ENCODE results near the gene GREB1L. TPM values are rescaled to one million over a fixed set of nuclear protein-coding genes. Genes with fewer than 3 reads are reported as not detected.
"Not testable (repeated sequence)": the region's sequence is repeated elsewhere in the genome, so short reads cannot be mapped to it uniquely, and the experiment has no call there.

Gene GREB1L
- total RNA-seq, 2 experiments from 2014 or later = not detected

DNA sequence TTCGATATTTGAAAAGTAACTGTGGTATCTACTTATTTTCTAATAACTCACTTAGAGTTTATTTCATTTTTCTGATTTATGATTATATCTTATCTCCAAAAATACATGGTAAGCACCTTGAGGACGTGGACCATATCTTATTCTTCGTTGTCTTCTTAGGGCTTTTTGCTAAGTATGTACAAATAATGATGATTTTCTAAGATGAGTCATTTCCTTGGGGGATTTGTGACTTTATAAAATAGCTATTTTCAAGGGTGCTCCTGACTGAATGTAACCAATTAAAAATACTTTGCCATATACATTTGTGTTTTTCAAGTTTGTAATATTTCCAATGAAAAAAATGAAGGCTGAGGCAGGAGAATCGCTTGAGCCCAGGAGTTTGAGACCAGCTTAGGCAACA is 56.3 kb downstream of the GREB1L start:
- intact Hi-C loops (cut with micrococcal nuclease) = no loop called here
- POLR2A ChIA-PET = no interaction called here
- no peak for DNase-seq
- CTCF ChIA-PET = no interaction called here
- no peak overlapping the region for H3K27ac Mint-ChIP-seq
- H3K4me3 Mint-ChIP-seq = no peak overlapping the region
- no peaks in the 10 kb centered on the region for H3K4me1 Mint-ChIP-seq (ENCODE audit: low read depth)
- H3K36me3 Mint-ChIP-seq = no peaks in the 10 kb centered on the region
- peaks cover 1% of the 10 kb centered on the region for H3K27me3 Mint-ChIP-seq
- no peaks in the 10 kb centered on the region for H3K9me3 Mint-ChIP-seq

DNA sequence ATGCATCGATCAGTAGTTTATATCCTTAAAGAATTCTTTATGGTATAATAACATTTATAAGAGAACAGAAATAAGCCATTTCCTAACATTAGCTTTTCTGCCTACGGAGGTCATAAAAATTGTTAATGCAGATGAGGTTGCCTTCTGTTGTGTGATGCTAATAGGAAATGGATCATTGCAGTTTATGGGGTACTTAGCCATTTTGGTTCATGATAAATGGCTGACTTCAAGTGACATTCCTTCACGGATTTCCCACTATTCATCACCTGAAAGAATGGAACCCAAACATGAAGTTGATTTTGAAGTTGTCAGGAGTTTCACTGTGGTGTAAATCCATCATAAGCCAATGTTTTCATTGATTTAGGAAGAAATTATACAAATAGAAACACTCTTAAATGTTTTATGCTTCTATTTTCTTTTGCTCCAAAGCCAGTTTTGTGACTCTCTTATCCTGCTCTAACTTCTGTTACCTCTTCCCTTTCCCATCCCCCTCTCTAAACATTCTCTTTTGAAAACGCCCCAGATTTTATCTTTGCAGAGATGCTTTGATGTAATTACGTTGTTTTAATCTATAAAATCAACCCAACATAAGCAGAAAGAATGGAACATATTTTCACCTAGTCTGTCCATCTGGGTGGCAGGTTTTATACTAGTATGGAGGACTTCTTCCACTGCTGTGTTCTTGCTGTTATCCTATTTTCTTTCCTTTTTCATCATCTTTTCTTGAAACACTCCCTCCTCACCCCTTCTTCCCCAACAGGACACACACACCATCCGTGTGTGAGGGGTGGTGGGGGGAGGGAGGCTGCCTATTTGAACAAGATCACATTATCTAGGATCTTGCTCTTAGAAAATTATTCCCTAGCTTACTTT is 58.2 kb downstream of the GREB1L start:
- ChIA-PET POLR2A (no interaction called here), CTCF (no interaction called here)
- intact Hi-C loops (cut with micrococcal nuclease) = no loop called here
- Mint-ChIP-seq H3K36me3 (no peaks in the 10 kb centered on the region), H3K9me3 (no peaks in the 10 kb centered on the region), H3K27ac (no peak overlapping the region), H3K27me3 (peaks cover 3% of the 10 kb centered on the region), H3K4me3 (no peak overlapping the region), H3K4me1 (ENCODE audit: low read depth) (no peaks in the 10 kb centered on the region)
- no peak for DNase-seq

- no peak for DNase-seq
- no peaks in the 10 kb centered on the region for H3K9me3 Mint-ChIP-seq
- intact Hi-C loops (cut with micrococcal nuclease) = no loop called here
- no peak overlapping the region for H3K4me3 Mint-ChIP-seq
- no peaks in the 10 kb centered on the region for H3K36me3 Mint-ChIP-seq
- H3K27ac Mint-ChIP-seq = no peak overlapping the region
- ChIA-PET CTCF (no interaction called here), POLR2A (no interaction called here)
- H3K27me3 Mint-ChIP-seq = peaks cover 4% of the 10 kb centered on the region
- no peaks in the 10 kb centered on the region for H3K4me1 Mint-ChIP-seq (ENCODE audit: low read depth)
Measured at GRCh38 chr18:21300908-21301200, 58.8 kb downstream of the GREB1L start.

- H3K27me3 Mint-ChIP-seq = peaks cover 4% of the 10 kb centered on the region
- H3K27ac Mint-ChIP-seq = no peak overlapping the region
- POLR2A ChIA-PET = no interaction called here
- H3K4me1 Mint-ChIP-seq (ENCODE audit: low read depth) = no peaks in the 10 kb centered on the region
- H3K4me3 Mint-ChIP-seq = no peak overlapping the region
- H3K36me3 Mint-ChIP-seq = no peaks in the 10 kb centered on the region
- no peak for DNase-seq
- no peaks in the 10 kb centered on the region for H3K9me3 Mint-ChIP-seq
- CTCF ChIA-PET = no interaction called here
- intact Hi-C loops (cut with micrococcal nuclease) = no loop called here
Measured at GRCh38 chr18:21303445-21303844, 61.4 kb downstream of the GREB1L start.

DNA sequence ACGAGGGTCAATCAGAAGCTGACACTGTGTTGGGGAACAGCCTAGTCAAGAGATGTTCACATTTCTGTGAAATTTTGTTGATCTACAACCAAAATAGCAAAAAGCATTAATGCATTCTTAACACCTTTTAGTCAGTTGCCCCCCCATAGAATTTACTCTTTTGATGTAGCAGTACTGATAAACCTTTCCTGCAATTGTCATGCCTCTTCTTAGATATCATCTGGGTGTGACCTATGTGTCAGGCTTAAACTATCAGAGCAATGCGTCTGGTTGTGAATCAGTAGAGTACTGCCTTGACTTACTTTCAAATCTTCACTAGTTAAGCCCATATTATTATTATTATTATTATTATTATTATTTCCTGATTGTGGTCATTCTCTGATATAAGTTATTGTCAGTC is 61.9 kb downstream of the GREB1L start:
- intact Hi-C loops (cut with micrococcal nuclease) = no loop called here
- CTCF ChIA-PET = no interaction called here
- H3K27me3 Mint-ChIP-seq = peaks cover 4% of the 10 kb centered on the region

DNA sequence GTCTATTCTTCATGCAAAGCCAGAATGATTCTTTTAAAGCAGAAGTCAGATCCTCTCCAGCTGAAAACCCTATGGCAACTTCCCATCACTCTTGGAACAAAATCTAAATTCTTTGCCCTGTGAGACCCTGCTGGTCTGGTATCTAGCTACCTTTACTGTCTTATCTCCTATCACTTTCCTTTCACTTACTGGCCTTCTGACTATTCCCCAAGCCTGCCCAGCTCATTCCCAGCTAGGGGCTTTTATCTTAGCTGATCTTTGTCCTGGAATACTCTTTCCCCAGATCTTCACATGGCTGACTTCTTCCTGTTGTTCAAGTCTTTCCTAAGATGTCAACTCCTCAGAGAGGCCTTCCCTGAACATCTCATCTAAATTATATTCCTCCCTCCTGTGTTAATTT is 63.6 kb downstream of the GREB1L start:
- Mint-ChIP-seq H3K27ac (no peak overlapping the region), H3K27me3 (peaks cover 3% of the 10 kb centered on the region), H3K4me1 (ENCODE audit: low read depth) (no peaks in the 10 kb centered on the region), H3K36me3 (no peaks in the 10 kb centered on the region), H3K9me3 (no peaks in the 10 kb centered on the region), H3K4me3 (no peak overlapping the region)
- no peak for DNase-seq
- ChIA-PET CTCF (no interaction called here), POLR2A (no interaction called here)
- intact Hi-C loops (cut with micrococcal nuclease) = no loop called here

More for the DNA sequence above, 61.9 kb downstream of the GREB1L start:
- Mint-ChIP-seq H3K36me3 (no peaks in the 10 kb centered on the region), H3K4me3 (no peak overlapping the region), H3K9me3 (no peaks in the 10 kb centered on the region), H3K4me1 (ENCODE audit: low read depth) (no peaks in the 10 kb centered on the region), H3K27ac (no peak overlapping the region)
- POLR2A ChIA-PET = no interaction called here
- no peak for DNase-seq

GRCh38 chr18:21306368-21306767 is 64.3 kb downstream of the GREB1L start:
- H3K27ac Mint-ChIP-seq = no peak overlapping the region
- ChIA-PET POLR2A (no interaction called here), CTCF (no interaction called here)
- H3K27me3 Mint-ChIP-seq = peaks cover 3% of the 10 kb centered on the region
- no peaks in the 10 kb centered on the region for H3K36me3 Mint-ChIP-seq
- H3K4me1 Mint-ChIP-seq (ENCODE audit: low read depth) = no peaks in the 10 kb centered on the region
- DNase-seq = no peak
- H3K9me3 Mint-ChIP-seq = no peaks in the 10 kb centered on the region
- no peak overlapping the region for H3K4me3 Mint-ChIP-seq
- intact Hi-C loops (cut with micrococcal nuclease) = no loop called here

GRCh38 chr18:21307578-21307977 is 65.5 kb downstream of the GREB1L start:
- intact Hi-C loops (cut with micrococcal nuclease) = no loop called here
- POLR2A ChIA-PET = no interaction called here
- Mint-ChIP-seq H3K27me3 (peaks cover 3% of the 10 kb centered on the region), H3K4me3 (no peak overlapping the region), H3K9me3 (no peaks in the 10 kb centered on the region), H3K27ac (no peak overlapping the region), H3K36me3 (no peaks in the 10 kb centered on the region), H3K4me1 (ENCODE audit: low read depth) (no peaks in the 10 kb centered on the region)
- DNase-seq = no peak
- CTCF ChIA-PET = no interaction called here

DNA sequence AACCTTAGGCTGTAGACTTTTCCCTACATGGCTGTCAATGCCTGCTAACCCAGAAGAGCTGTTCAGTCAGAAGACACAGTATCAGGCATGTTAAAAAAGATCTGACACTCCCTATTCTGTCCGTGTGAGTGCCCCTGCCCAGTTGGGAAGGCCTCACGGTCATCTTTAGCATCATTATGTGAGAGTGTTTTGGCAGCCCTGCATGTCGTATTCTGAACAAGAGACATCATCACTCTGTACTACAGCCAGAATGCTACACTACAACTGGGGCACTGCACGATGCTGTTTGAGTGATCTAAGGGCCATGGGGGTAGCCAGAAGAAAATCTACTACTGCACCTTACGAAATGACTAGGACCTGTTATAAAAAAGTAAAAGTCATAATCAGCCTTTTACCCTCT is 67.2 kb downstream of the GREB1L start:
- CTCF ChIA-PET = no interaction called here
- POLR2A ChIA-PET = no interaction called here
- Mint-ChIP-seq H3K27me3 (peaks cover 3% of the 10 kb centered on the region), H3K36me3 (no peaks in the 10 kb centered on the region), H3K4me3 (no peak overlapping the region), H3K9me3 (no peaks in the 10 kb centered on the region), H3K27ac (no peak overlapping the region), H3K4me1 (ENCODE audit: low read depth) (no peaks in the 10 kb centered on the region)
- intact Hi-C loops (cut with micrococcal nuclease) = no loop called here
- no peak for DNase-seq

DNA sequence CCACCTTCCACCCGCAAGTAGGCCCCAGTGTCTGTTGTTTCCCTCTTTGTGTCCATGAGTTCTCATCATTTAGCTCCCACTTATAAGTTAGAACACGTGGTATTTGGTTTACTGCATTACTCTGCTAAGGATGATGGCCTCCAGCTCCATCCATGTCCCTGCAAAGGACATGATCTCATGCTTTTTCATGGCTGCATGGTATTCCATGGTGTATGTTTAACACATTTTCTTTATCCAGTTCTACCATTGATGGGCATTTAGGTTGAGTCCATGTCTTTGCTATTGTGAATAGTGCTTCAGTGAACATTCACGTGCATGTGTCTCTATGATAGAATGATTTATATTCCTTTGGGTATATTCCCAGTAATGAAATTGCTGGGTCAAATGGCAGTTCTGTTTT is 69.9 kb downstream of the GREB1L start:
- DNase-seq; POLR2A ChIA-PET; H3K27me3 Mint-ChIP-seq; intact Hi-C loops (cut with micrococcal nuclease); H3K4me3 Mint-ChIP-seq; H3K36me3 Mint-ChIP-seq; H3K9me3 Mint-ChIP-seq; H3K4me1 Mint-ChIP-seq (ENCODE audit: low read depth); H3K27ac Mint-ChIP-seq; CTCF ChIA-PET: not testable (repeated sequence)

DNA sequence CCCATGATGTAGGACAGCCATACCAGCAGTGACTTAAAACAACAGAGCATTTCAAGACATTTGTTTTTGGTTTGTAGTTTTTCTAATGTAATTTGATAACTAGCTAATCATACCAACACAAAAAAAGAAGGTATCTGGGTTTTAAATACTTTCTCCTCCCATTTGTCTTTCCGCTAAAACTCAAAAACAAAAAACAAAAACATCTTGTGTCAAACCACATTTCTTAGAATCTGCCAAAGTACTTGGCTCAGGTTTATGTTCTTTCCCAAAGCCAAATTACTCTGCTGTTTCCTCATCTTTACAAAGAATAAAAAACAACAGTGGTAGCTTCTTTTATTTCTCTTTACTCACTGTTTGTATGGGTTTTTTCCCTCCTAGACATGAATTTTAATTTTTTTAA is 71.5 kb downstream of the GREB1L start:
- Mint-ChIP-seq H3K36me3 (no peaks in the 10 kb centered on the region), H3K27me3 (no peaks in the 10 kb centered on the region), H3K9me3 (no peaks in the 10 kb centered on the region), H3K4me3 (no peak overlapping the region), H3K27ac (no peak overlapping the region), H3K4me1 (ENCODE audit: low read depth) (no peaks in the 10 kb centered on the region)
- POLR2A ChIA-PET = no interaction called here
- DNase-seq = no peak
- CTCF ChIA-PET = no interaction called here
- intact Hi-C loops (cut with micrococcal nuclease) = no loop called here

DNA sequence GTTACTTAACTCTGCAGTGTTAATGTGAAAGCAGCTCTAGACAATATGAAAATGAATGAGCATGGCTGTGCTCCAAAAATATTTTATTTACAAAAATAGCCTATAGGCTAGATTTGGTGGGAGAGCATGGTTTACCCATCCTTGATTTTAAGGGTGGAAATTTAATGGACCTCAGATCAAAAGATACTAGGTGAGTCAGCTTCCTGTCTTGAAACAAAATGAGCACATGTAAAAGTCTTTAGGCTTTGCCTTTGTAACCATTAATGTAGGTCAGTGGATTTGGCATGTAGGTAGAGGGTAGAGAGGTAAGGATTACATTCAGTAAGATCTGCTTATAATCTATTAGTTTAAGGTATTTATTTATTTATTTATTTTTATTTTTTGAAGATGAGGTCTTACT is 72.7 kb downstream of the GREB1L start:
- POLR2A ChIA-PET = no interaction called here
- DNase-seq = no peak
- CTCF ChIA-PET = no interaction called here
- no peaks in the 10 kb centered on the region for H3K9me3 Mint-ChIP-seq
- intact Hi-C loops (cut with micrococcal nuclease) = no loop called here
- no peaks in the 10 kb centered on the region for H3K27me3 Mint-ChIP-seq
- no peaks in the 10 kb centered on the region for H3K4me1 Mint-ChIP-seq (ENCODE audit: low read depth)
- no peaks in the 10 kb centered on the region for H3K36me3 Mint-ChIP-seq
- H3K4me3 Mint-ChIP-seq = no peak overlapping the region
- no peak overlapping the region for H3K27ac Mint-ChIP-seq

- H3K4me3 Mint-ChIP-seq, H3K9me3 Mint-ChIP-seq, CTCF ChIA-PET: not testable (repeated sequence)
Measured at GRCh38 chr18:21315126-21315525, 73.1 kb downstream of the GREB1L start.

More at GRCh38 chr18:21315126-21315525, 73.1 kb downstream of the GREB1L start:
- H3K27me3 Mint-ChIP-seq; intact Hi-C loops (cut with micrococcal nuclease); H3K4me1 Mint-ChIP-seq (ENCODE audit: low read depth); POLR2A ChIA-PET; DNase-seq; H3K36me3 Mint-ChIP-seq; H3K27ac Mint-ChIP-seq: not testable (repeated sequence)

Measured in activated CD4-positive, alpha-beta memory T cell treated with anti-CD3 and anti-CD28 coated beads for 36 hours (primary cell).